ENCODE data around the gene LIN9. TPM values are rescaled to one million over a fixed set of nuclear protein-coding genes. Genes with fewer than 3 reads are reported as not detected.

The LIN9 gene
- total and polyA plus RNA-seq, 10 of the 15 experiments (the other 5 are each of a cell fraction or from before 2014, with no cell fraction given): 5.9 to 13.5 (median 8.3) TPM

GRCh38 chr1:226308166-226308722, 720 bp downstream of the LIN9 start:
- peak overlapping the region; percentile 92 for H3K27ac ChIP-seq (ENCODE audit: control insufficient read depth, insufficient read depth)
- H4K20me1 ChIP-seq (ENCODE audit: control insufficient read depth, insufficient read depth): no peaks in the 10 kb centered on the region
- WGBS (ENCODE audit: insufficient coverage, insufficient replicate concordance, low lambda C conversion rate, missing lambda C conversion rate): under 1% methylated on average over 8 of the region's 14 CpGs
- peaks cover 3% of the 10 kb centered on the region; the same call in 1 of the 2 replicates for H3K4me1 ChIP-seq (ENCODE audit: control insufficient read depth, insufficient read depth, low read length)
- intact Hi-C loops (cut with micrococcal nuclease; ENCODE audit: unreplicated experiment): loop anchor here (10.0 kb wide), 1 partner anchor 183 kb away; no protein-coding TSS in a partner anchor
- ChIA-PET POLR2A (interaction anchor here (0.7 to 1.5 kb wide), 2 partner anchors 100 to 309 kb away, joined by 3 to 4 read pairs; partner anchors contain the start of genes PARP1 and SDE2), SMC1A (ENCODE audit: uncharacterized antibody, unreplicated experiment) (interaction anchor here (1.1 to 1.4 kb wide), 3 partner anchors 15 to 180 kb away, joined by 3 to 4 read pairs (median 3); no protein-coding TSS in a partner anchor), RAD21 (ENCODE audit: unreplicated experiment) (interaction anchor here (0.9 to 2.1 kb wide), 4 partner anchors 48 to 243 kb away, joined by 3 to 11 read pairs (median 4); partner anchors contain the start of gene PARP1), CTCF (interaction anchor here (0.6 to 3.2 kb wide), 3 partner anchors 24 to 180 kb away, joined by 3 to 19 read pairs (median 4); no protein-coding TSS in a partner anchor)
- no peaks in the 10 kb centered on the region for H3K9me3 ChIP-seq (replicated peaks; ENCODE audit: control insufficient read depth, insufficient read depth, low read length)
- H3K4me2 ChIP-seq (ENCODE audit: control insufficient read depth, insufficient read depth): peak overlapping the region; percentile 92
- ATAC-seq: peak; percentile 56
- H3K27me3 ChIP-seq (replicated peaks in 1 of 2; ENCODE audit: control insufficient read depth in 2 of 2, insufficient read depth in 2 of 2, low read length in 1 of 2): no peaks in the 10 kb centered on the region
- BruUV-seq (replicated peaks): no TSS peak
- FAIRE-seq: no peak
- peak overlapping the region; percentile 94 for H3K9ac ChIP-seq (ENCODE audit: control insufficient read depth, insufficient read depth, low read length)
- H2AFZ ChIP-seq (ENCODE audit: control insufficient read depth, low read depth, low read length): peak overlapping the region; percentile 97
- in situ Hi-C loops (cut with MboI): no loop called here
- H3K4me3 ChIP-seq: peak overlapping the region; percentile 98
- no peaks in the 10 kb centered on the region for H3K36me3 ChIP-seq (ENCODE audit: control insufficient read depth in 2 of 2, insufficient read depth in 2 of 2, low read length in 1 of 2)
- no peak for DNase-seq (ENCODE audit: low read depth, low spot score)
- peaks cover 34% of the 10 kb centered on the region for H3K79me2 ChIP-seq (ENCODE audit: control insufficient read depth, insufficient read depth, low read length)
- TF ChIP-seq MLLT1 (IDR thresholded peaks at IDR 0.05) (no peak), MTA3 (IDR thresholded peaks at IDR 0.05; ENCODE audit: borderline replicate concordance, low read length) (no peak), MYC (IDR thresholded peaks at IDR 0.05; ENCODE audit: insufficient read depth, insufficient read length, insufficient replicate concordance, low read length, severe bottlenecking) (no peak), ZNF207 (IDR thresholded peaks at IDR 0.05; ENCODE audit: borderline replicate concordance) (no peak), GABPA (IDR thresholded peaks at IDR 0.05; ENCODE audit: low read depth) (peak; percentile 11; the same call in 1 of the 2 replicates), NR2C1 (IDR thresholded peaks at IDR 0.05) (peak; percentile 79), DPF2 (IDR thresholded peaks at IDR 0.05) (no peak), BCLAF1 (IDR thresholded peaks at IDR 0.05) (no peak), ASH2L (IDR thresholded peaks at IDR 0.05; ENCODE audit: borderline replicate concordance, low read depth) (no peak), USF1 (IDR thresholded peaks at IDR 0.05; ENCODE audit: borderline replicate concordance, extremely low read length, insufficient read depth, low read depth, low read length) (no peak), ATF7 (IDR thresholded peaks at IDR 0.05; ENCODE audit: low read depth) (no peak), HDAC6 (IDR thresholded peaks at IDR 0.05; ENCODE audit: unreplicated experiment) (no peak), RELB (IDR thresholded peaks at IDR 0.05; ENCODE audit: low read depth) (no peak), TAF1 (IDR thresholded peaks at IDR 0.05; ENCODE audit: borderline replicate concordance, low read depth, low read length) (no peak), MEF2B (IDR thresholded peaks at IDR 0.05; ENCODE audit: partially characterized antibody, poor library complexity, severe bottlenecking) (peak; percentile 48), TBL1XR1 (IDR thresholded peaks at IDR 0.05; ENCODE audit: low read depth, low read length) (no peak)

All from GM12878 (cell line).